ENCODE data around the gene PAPPA2.

PAPPA2 gene

GRCh38 chr1:176878750-176879536 is 416.0 kb downstream of the PAPPA2 start:
- no peak for TF ChIP-seq TAF1 (IDR thresholded peaks at IDR 0.05; ENCODE audit: borderline replicate concordance, low read depth, low read length)
- no peak for TF ChIP-seq POLR2AphosphoS5 (IDR thresholded peaks at IDR 0.05; ENCODE audit: low read depth, low read length)
- TF ChIP-seq POLR2A (IDR thresholded peaks at IDR 0.05; ENCODE audit: low read depth, low read length): no peak
- no peak for FAIRE-seq
- no peak for DNase-seq (ENCODE audit: insufficient read length)

- DNase-seq (ENCODE audit: insufficient read length): no peak
- no peak for FAIRE-seq
- no peak for TF ChIP-seq POLR2A (IDR thresholded peaks at IDR 0.05; ENCODE audit: low read depth, low read length)
- no peak for TF ChIP-seq TAF1 (IDR thresholded peaks at IDR 0.05; ENCODE audit: borderline replicate concordance, low read depth, low read length)
These were observed 417.0 kb downstream of the PAPPA2 start for GRCh38 chr1:176879784-176880620.

- TF ChIP-seq POLR2A (IDR thresholded peaks at IDR 0.05; ENCODE audit: low read depth, low read length) (no peak), POLR2AphosphoS5 (IDR thresholded peaks at IDR 0.05; ENCODE audit: low read depth, low read length) (no peak), TAF1 (IDR thresholded peaks at IDR 0.05; ENCODE audit: borderline replicate concordance, low read depth, low read length) (no peak)
- DNase-seq (ENCODE audit: insufficient read length): peak; percentile 29
- FAIRE-seq: peak; percentile 9
These were observed 418.1 kb downstream of the PAPPA2 start for GRCh38 chr1:176880955-176881595.

DNA sequence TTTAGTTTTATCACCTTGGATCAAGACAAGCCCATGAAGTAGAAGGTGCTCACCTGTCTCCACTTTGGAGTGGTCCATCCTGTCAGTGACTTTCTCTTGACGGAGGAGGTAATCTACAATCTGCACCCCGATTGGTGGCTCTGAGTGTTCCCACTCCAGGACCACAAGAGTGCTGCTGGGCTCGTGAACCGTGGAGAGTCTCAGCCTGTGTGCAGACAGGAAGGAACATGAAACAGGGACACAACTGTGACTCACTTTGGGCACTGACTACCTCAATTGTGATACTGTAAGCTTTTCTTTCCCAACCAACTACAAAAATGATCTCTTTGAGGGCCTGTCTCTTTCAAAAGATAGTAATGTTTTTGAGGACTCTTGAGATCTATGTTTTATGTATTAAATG is 421.3 kb downstream of the PAPPA2 start:
- no peak for FAIRE-seq
- DNase-seq (ENCODE audit: insufficient read length): no peak
- no peak for TF ChIP-seq TAF1 (IDR thresholded peaks at IDR 0.05; ENCODE audit: borderline replicate concordance, low read depth, low read length)
- no peak for TF ChIP-seq POLR2AphosphoS5 (IDR thresholded peaks at IDR 0.05; ENCODE audit: low read depth, low read length)
- no peak for TF ChIP-seq POLR2A (IDR thresholded peaks at IDR 0.05; ENCODE audit: low read depth, low read length)

DNA sequence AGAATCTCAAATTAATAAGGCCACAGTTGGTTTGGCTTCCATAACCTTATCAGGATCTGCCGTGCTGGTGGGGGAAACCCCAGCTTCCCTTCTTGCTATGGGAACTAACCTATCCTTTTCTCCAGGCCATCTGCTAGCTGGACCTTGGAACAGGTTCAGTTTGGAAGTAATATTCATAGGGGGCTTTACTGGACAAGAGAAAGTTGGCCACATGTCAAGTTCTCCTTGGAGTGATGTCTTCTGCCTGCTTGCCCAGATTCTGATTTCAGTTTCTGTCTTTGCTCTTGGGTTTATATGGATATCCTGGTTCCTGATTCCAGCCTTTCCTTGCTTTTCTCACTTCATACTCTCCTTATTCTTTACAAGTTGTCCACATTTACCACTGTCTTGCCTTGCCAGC is 421.9 kb downstream of the PAPPA2 start:
- FAIRE-seq: no peak
- TF ChIP-seq TAF1 (IDR thresholded peaks at IDR 0.05; ENCODE audit: borderline replicate concordance, low read depth, low read length): no peak
- no peak for TF ChIP-seq POLR2AphosphoS5 (IDR thresholded peaks at IDR 0.05; ENCODE audit: low read depth, low read length)
- no peak for TF ChIP-seq POLR2A (IDR thresholded peaks at IDR 0.05; ENCODE audit: low read depth, low read length)
- DNase-seq (ENCODE audit: insufficient read length): no peak

DNA sequence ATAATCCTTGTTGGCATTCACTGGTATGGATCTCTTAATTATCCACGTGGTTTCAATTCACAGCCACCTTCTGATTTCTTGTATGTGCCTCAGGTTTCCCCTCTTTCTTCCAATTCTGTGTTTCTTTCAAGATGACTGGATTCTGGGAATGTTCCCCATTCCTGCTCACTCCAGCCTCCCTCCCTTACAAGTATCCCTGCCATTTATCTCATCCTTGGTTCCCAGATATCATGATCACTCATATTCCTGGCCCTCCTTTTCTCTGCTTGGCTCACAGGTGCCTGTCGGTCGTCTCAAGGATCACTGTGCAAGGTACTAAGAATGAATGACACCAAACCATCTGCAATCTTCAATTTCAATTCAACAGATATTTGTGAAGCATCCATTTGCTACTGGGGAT is 422.4 kb downstream of the PAPPA2 start:
- DNase-seq (ENCODE audit: insufficient read length) (no peak), FAIRE-seq (no peak)
- TF ChIP-seq TAF1 (IDR thresholded peaks at IDR 0.05; ENCODE audit: borderline replicate concordance, low read depth, low read length) (no peak), POLR2A (IDR thresholded peaks at IDR 0.05; ENCODE audit: low read depth, low read length) (no peak), POLR2AphosphoS5 (IDR thresholded peaks at IDR 0.05; ENCODE audit: low read depth, low read length) (no peak)

GRCh38 chr1:176885751-176886150 is 422.8 kb downstream of the PAPPA2 start:
- DNase-seq (ENCODE audit: insufficient read length) (no peak), FAIRE-seq (no peak)
- TF ChIP-seq POLR2AphosphoS5 (IDR thresholded peaks at IDR 0.05; ENCODE audit: low read depth, low read length) (no peak), POLR2A (IDR thresholded peaks at IDR 0.05; ENCODE audit: low read depth, low read length) (no peak), TAF1 (IDR thresholded peaks at IDR 0.05; ENCODE audit: borderline replicate concordance, low read depth, low read length) (no peak)

DNA sequence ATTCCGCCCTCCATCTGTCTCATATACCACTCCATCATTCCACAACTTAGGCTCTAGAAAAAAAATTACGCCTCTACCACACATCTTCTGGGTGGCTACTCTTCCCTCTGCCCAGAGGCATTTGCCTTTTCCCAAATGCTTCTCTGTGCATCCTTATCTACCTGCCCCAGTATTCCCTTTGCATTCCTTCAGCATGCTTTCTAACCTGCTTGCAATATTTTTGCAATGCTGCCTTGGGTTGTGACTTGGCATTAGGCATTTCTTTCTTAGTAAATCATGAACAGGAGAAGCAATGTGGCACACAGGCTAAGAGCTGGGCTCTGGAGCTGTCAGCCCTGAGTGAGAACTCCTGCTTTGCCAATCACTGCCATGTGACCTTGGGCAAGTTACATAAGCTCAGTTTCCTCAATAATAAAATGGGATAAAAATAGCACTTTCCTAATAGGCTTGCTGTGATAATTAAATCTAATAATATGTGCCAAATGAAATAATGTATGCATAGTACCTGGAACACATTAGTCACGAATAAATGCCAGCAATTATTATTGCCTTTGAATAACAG is 425.6 kb downstream of the PAPPA2 start:
- no peak for TF ChIP-seq TAF1 (IDR thresholded peaks at IDR 0.05; ENCODE audit: borderline replicate concordance, low read depth, low read length)
- no peak for FAIRE-seq
- DNase-seq (ENCODE audit: insufficient read length): no peak

GRCh38 chr1:176893625-176894352 is 430.8 kb downstream of the PAPPA2 start:
- FAIRE-seq: no peak
- DNase-seq (ENCODE audit: insufficient read length): no peak
- TF ChIP-seq POLR2A (IDR thresholded peaks at IDR 0.05; ENCODE audit: low read depth, low read length) (no peak), TAF1 (IDR thresholded peaks at IDR 0.05; ENCODE audit: borderline replicate concordance, low read depth, low read length) (no peak), POLR2AphosphoS5 (IDR thresholded peaks at IDR 0.05; ENCODE audit: low read depth, low read length) (no peak)

GRCh38 chr1:176894450-176894849 is 431.5 kb downstream of the PAPPA2 start:
- DNase-seq (ENCODE audit: insufficient read length) (no peak), FAIRE-seq (no peak)
- TF ChIP-seq TAF1 (IDR thresholded peaks at IDR 0.05; ENCODE audit: borderline replicate concordance, low read depth, low read length) (no peak), POLR2A (IDR thresholded peaks at IDR 0.05; ENCODE audit: low read depth, low read length) (no peak), POLR2AphosphoS5 (IDR thresholded peaks at IDR 0.05; ENCODE audit: low read depth, low read length) (no peak)
